HCT116 (cell line): ENCODE results near the gene ALG1.
"Not testable (repeated sequence)": the region's sequence is repeated elsewhere in the genome, so short reads cannot be mapped to it uniquely, and the experiment has no call there.

Experiments
- EGR1 ChIP-seq: IDR thresholded peaks from 2 replicates; pipeline ENCODE4 v1.6.1; 2012; ENCODE audit warnings: low read depth
- FOSL1 ChIP-seq: IDR thresholded peaks from 2 replicates; pipeline ENCODE4 v1.6.1; 2012; ENCODE audit warnings: low read depth
- POLR2AphosphoS5 ChIP-seq: IDR thresholded peaks from 2 replicates; pipeline ENCODE4 v1.6.1; 2011; ENCODE audit warnings: mild to moderate bottlenecking, low read depth, low read length, moderate library complexity
- SIN3A ChIP-seq: IDR thresholded peaks from 2 replicates; pipeline ENCODE4 v1.6.1; 2012; ENCODE audit warnings: low read depth
- YY1 ChIP-seq: IDR thresholded peaks from 2 replicates; pipeline ENCODE4 v1.6.1; 2011; ENCODE audit warnings: low read length, low read depth, moderate library complexity, mild to moderate bottlenecking; ENCODE audit not compliant: insufficient replicate concordance; ENCODE audit errors: extremely low read depth
- TF ChIP-seq, protein P1 (sequence below), 3 experiments: fragments of 200-600 bp in 1 of 3; sonication (generic) in 1 of 3; IDR thresholded peaks in 2 of 3; conservative IDR thresholded peaks in 1 of 3; 2 replicates each; pipeline ENCODE4 v1.5.1; 2012 to 2017; ENCODE audit warnings: low read depth in 2 of 3, low read length in 2 of 3, antibody characterized with exemption in 1 of 3, borderline replicate concordance in 1 of 3, control low read depth in 1 of 3, mild to moderate bottlenecking in 1 of 3, mixed read lengths in 1 of 3, mixed run types in 1 of 3, moderate library complexity in 1 of 3; ENCODE audit not compliant: insufficient read depth in 1 of 3
- TF ChIP-seq, protein P2 (sequence below): IDR thresholded peaks from 2 replicates; pipeline ENCODE4 v1.6.1; 2012

DNA sequence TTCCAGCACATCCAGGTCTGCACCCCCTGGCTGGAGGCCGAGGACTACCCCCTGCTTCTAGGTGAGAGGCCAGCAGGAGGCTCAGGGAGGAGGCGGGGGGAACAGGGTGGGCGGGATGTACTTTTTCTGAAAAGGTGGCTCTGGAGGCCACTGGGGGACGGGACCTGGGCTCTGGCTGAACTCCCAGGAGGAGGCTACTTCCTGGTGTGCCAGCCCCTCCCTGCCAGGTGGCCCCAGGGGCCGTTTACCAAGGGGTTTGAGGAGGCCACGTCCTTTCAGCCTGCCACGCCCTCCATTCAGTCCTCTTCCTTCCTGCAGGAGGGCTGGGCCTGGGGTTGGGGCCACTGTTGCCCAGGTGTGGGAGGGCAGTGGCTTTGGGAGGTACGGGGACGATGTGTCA lies 9.4 kb downstream of the ALG1 start:
- not testable (repeated sequence) for TF ChIP-seq SIN3A, YY1, POLR2AphosphoS5, EGR1, FOSL1
- TF ChIP-seq, protein P1, sequence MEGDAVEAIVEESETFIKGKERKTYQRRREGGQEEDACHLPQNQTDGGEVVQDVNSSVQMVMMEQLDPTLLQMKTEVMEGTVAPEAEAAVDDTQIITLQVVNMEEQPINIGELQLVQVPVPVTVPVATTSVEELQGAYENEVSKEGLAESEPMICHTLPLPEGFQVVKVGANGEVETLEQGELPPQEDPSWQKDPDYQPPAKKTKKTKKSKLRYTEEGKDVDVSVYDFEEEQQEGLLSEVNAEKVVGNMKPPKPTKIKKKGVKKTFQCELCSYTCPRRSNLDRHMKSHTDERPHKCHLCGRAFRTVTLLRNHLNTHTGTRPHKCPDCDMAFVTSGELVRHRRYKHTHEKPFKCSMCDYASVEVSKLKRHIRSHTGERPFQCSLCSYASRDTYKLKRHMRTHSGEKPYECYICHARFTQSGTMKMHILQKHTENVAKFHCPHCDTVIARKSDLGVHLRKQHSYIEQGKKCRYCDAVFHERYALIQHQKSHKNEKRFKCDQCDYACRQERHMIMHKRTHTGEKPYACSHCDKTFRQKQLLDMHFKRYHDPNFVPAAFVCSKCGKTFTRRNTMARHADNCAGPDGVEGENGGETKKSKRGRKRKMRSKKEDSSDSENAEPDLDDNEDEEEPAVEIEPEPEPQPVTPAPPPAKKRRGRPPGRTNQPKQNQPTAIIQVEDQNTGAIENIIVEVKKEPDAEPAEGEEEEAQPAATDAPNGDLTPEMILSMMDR (IDR thresholded peaks at IDR 0.05 in 2 of 3, conservative IDR thresholded peaks at IDR 0.05 in 1 of 3; ENCODE audit: borderline replicate concordance in 1 of 3, insufficient read depth in 1 of 3, low read depth in 2 of 3, low read length in 2 of 3): not testable (repeated sequence)
- TF ChIP-seq, protein P2, sequence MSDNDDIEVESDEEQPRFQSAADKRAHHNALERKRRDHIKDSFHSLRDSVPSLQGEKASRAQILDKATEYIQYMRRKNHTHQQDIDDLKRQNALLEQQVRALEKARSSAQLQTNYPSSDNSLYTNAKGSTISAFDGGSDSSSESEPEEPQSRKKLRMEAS: not testable (repeated sequence)
